ENCODE measurements around the gene MR1. TPM values are rescaled to one million over a fixed set of nuclear protein-coding genes. Genes with fewer than 3 reads are reported as not detected.

Gene MR1
- total RNA-seq, 1 experiment from 2014 or later: 6.6 TPM

DNA sequence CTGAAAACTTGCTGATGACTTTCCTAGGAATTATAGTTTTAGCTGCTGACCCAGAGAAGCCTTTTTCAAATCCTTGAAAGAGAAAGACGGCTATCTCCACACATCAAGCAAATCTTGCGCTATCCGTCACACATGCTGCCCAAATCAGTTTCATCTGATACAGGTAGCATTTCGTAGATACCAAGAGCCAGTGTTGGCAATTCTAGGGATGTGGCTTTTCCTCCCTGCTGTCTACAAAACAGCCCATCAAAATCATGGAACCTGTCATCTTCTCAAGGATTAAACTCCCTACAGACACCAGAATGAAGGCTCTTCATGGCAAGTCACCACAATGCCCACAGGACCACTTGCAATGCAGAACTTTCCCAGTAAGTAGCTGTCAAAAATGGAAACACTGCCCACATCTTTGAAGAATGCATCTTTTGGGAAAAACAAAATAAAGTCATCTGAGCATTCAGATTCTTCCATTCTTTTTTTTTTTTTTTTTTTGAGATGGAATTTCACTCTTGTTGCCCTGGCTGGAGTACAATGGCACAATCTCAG lies 21.5 kb upstream of the MR1 start:
- Histone ChIP-seq H3K79me2 (ENCODE audit: insufficient read depth, low read length) (peaks cover 86% of the 10 kb centered on the region), H3K9me3 (ENCODE audit: control insufficient read depth in 1 of 2, insufficient read depth in 1 of 2, low read depth in 1 of 2, low read length in 2 of 2) (no peaks in the 10 kb centered on the region), H2AFZ (ENCODE audit: low read depth, low read length, poor library complexity, severe bottlenecking) (no peak overlapping the region), H3K4me1 (ENCODE audit: control insufficient read depth in 1 of 2, insufficient read depth in 2 of 2, low read length in 2 of 2) (no peaks in the 10 kb centered on the region), H3K27me3 (ENCODE audit: insufficient read depth, low read length) (no peaks in the 10 kb centered on the region), H3K27ac (ENCODE audit: low read depth, low read length) (no peak overlapping the region), H3K9me2 (ENCODE audit: insufficient read depth) (no peaks in the 10 kb centered on the region), H3K4me2 (ENCODE audit: low read length) (no peak overlapping the region), H3K36me3 (ENCODE audit: control insufficient read depth in 1 of 2, insufficient read depth in 2 of 2, low read length in 2 of 2) (no peaks in the 10 kb centered on the region), H3K4me3 (replicated peaks in 1 of 2; ENCODE audit: low read depth in 1 of 2, low read length in 2 of 2) (no peak overlapping the region), H4K20me1 (ENCODE audit: insufficient read depth) (no peaks in the 10 kb centered on the region), H3K9ac (ENCODE audit: low read length) (no peak overlapping the region)
- intact Hi-C loops (cut with micrococcal nuclease): no loop called here
- no TSS peak for BruUV-seq (replicated peaks)
- ATAC-seq (no peak), DNase-seq (ENCODE audit: low read depth, low spot score) (no peak)
- TF ChIP-seq FOSL1 (IDR thresholded peaks at IDR 0.05; ENCODE audit: low read depth) (no peak), POLR2AphosphoS5 (IDR thresholded peaks at IDR 0.05; ENCODE audit: low read depth, low read length) (no peak), POLR2A (IDR thresholded peaks at IDR 0.05; ENCODE audit: borderline replicate concordance, extremely low read depth, insufficient read depth, insufficient read length) (no peak), TCF7L2 (IDR thresholded peaks at IDR 0.05; ENCODE audit: borderline replicate concordance, extremely low read depth, insufficient read depth, insufficient read length) (no peak), YY1 (IDR thresholded peaks at IDR 0.05; ENCODE audit: extremely low read depth, insufficient replicate concordance, low read depth, low read length) (no peak), EZH2 (IDR thresholded peaks at IDR 0.05) (no peak), CEBPB (IDR thresholded peaks at IDR 0.05; ENCODE audit: low read depth) (no peak), EZH2phosphoT487 (IDR thresholded peaks at IDR 0.05; ENCODE audit: borderline replicate concordance) (no peak), ZFX (IDR thresholded peaks at IDR 0.05) (no peak), EGR1 (IDR thresholded peaks at IDR 0.05; ENCODE audit: low read depth) (no peak), SIN3A (IDR thresholded peaks at IDR 0.05; ENCODE audit: low read depth) (no peak), SP1 (IDR thresholded peaks at IDR 0.05; ENCODE audit: low read depth) (no peak)
- TF ChIP-seq, protein P1, sequence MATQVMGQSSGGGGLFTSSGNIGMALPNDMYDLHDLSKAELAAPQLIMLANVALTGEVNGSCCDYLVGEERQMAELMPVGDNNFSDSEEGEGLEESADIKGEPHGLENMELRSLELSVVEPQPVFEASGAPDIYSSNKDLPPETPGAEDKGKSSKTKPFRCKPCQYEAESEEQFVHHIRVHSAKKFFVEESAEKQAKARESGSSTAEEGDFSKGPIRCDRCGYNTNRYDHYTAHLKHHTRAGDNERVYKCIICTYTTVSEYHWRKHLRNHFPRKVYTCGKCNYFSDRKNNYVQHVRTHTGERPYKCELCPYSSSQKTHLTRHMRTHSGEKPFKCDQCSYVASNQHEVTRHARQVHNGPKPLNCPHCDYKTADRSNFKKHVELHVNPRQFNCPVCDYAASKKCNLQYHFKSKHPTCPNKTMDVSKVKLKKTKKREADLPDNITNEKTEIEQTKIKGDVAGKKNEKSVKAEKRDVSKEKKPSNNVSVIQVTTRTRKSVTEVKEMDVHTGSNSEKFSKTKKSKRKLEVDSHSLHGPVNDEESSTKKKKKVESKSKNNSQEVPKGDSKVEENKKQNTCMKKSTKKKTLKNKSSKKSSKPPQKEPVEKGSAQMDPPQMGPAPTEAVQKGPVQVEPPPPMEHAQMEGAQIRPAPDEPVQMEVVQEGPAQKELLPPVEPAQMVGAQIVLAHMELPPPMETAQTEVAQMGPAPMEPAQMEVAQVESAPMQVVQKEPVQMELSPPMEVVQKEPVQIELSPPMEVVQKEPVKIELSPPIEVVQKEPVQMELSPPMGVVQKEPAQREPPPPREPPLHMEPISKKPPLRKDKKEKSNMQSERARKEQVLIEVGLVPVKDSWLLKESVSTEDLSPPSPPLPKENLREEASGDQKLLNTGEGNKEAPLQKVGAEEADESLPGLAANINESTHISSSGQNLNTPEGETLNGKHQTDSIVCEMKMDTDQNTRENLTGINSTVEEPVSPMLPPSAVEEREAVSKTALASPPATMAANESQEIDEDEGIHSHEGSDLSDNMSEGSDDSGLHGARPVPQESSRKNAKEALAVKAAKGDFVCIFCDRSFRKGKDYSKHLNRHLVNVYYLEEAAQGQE (IDR thresholded peaks at IDR 0.05; ENCODE audit: low read depth): no peak
- TF ChIP-seq, protein P2, sequence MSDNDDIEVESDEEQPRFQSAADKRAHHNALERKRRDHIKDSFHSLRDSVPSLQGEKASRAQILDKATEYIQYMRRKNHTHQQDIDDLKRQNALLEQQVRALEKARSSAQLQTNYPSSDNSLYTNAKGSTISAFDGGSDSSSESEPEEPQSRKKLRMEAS (IDR thresholded peaks at IDR 0.05): no peak
- RAD21 ChIA-PET (ENCODE audit: low non-redundant PET in 1 of 2, low total read pairs in 2 of 2, uncharacterized antibody in 2 of 2, unreplicated experiment in 2 of 2): no interaction called here
- CTCF ChIA-PET: no interaction called here
- POLR2A ChIA-PET: interaction anchor here (0.7 kb wide), 2 partner anchors 150 to 497 kb away, joined by 3 to 4 read pairs; no protein-coding TSS in a partner anchor

Measured in HCT116 (cell line).